Activated T-helper 9 cell treated with anti-CD3 and anti-CD28 coated beads, Interleukin-2, amount 50 U/mL, for 16 hours (primary cell): Measurements from ENCODE around the gene CD40.

ENCODE experiments used
- DNase-seq: peaks from one replicate; pipeline ENCODE4 v3.0.0-alpha.2; 2020; ENCODE audit warnings: low read depth

The CD40 gene

GRCh38 chr20:46122516-46123481 lies 4.7 kb downstream of the CD40 start:
- DNase-seq, result no peak

DNA sequence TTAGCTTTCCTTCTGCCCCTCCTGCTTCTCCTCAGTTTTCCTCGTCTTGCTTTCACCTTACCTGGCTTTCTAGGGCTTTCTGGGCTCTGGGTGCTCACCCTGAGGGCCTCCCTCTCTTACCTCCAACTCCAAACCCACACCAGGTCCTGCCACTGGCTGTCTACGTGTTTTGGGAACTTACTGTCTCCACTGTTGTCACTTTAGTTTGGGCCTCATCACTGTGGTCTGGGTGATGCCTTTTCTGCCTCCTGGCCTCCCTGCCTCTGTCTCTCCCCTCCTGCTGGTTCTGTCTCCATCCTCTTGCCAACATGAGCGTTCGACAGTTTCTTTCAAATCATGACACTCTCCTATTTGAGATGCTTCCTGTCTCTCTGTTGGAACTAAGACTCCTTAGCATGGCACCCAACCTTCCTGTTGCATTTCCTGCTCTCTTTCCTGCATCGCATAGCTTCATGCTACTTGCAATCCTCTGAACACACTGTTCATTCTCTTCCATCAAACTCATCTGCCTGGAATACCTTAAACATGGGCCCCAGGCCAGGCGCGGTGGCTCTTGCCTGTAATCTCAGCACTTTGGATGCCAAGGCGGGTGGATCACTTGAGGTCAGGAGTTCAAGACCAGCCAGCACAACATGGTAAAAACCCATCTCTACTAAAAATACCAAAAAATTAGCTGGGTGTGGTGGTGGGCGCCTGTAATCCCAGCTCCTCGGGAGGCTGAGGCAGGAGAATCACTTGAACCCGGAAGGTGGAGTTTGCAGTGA lies 5.5 kb downstream of the CD40 start:
- DNase-seq, result no peak

GRCh38 chr20:46126440-46127056 lies 8.4 kb downstream of the CD40 start:
- no peak for DNase-seq

DNA sequence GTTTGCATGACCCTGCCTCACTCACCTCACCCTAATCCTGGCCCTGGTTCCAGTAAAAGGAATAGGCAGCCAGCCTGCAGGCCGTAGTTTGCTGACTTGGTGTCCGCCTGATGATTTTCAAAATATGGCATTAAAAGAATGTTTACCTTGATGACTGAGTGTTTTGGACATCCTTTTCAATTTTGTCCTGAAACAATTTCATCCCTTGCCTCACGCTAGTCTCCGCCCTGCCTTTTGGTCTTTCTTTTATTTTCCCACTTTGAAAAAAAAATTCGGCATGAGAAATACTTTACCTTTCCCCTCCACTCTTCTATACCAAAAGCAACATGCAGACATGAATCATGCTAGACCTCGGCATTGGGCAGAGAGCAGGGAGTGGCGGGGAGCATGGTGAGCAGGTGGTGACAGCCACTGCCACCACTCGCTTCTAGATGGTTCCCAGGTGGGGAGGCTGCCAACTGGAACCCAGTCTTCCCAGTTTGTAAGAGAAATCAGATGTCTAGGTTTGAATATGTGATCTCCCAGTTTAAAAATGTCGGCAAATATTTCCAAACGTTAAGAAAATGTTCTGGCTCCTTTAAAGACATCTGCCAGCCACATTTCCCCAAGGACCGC lies 9.4 kb downstream of the CD40 start:
- no peak for DNase-seq

DNA sequence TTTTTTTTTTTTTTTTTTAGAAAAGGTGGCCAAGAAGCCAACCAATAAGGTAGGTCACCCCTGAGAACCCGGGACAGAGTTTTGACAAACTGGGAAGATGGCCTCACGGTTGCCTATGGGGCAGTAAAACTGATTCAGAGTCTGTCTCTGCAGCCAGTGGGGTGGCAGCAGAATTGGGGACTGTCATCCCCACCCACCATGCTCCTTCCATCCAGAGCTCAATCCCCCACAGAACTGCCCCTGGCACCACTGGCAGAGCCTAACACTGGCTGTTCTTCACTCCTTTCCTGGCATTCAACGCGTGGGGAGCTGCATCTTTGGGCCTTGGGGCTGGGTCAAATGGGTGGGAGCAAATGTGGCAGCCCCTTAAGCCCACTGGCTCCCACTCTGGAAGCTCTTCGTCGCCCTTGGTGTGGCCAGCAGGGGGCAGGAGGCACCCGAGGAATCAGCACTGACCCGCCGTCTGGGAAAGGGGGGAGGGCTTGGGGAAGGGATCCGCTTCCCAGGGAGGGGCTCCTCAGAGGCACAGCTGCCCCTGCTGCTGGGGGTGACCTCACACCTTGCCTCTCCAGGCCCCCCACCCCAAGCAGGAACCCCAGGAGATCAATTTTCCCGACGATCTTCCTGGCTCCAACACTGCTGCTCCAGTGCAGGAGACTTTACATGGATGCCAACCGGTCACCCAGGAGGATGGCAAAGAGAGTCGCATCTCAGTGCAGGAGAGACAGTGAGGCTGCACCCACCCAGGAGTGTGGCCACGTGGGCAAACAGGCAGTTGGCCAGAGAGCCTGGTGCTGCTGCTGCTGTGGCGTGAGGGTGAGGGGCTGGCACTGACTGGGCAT lies 10.4 kb downstream of the CD40 start:
- no peak for DNase-seq

- no peak for DNase-seq
Observed at GRCh38 chr20:46129955-46130481, 11.9 kb downstream of the CD40 start.

GRCh38 chr20:46130534-46130933 lies 12.4 kb downstream of the CD40 start:
- no peak for DNase-seq

DNA sequence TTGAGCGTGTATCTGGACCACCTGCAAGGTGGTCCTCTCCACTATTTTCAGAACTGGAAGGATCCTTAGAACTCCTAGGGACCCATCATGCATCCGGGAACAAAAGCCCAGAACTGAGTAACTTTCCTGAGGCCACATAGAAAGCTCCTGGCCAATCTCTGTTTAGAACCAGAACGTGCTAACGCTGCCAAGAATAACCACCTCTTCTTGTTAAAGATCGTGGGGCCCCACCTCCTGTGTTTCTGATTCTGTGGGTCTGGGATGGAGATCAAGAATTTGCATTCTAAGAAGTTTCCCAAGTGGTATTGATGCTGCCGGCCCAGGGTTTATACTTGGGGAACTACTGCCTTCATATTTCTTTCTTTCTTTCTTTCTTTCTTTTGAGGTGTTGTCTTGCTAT lies 13.3 kb downstream of the CD40 start:
- DNase-seq, result no peak

DNA sequence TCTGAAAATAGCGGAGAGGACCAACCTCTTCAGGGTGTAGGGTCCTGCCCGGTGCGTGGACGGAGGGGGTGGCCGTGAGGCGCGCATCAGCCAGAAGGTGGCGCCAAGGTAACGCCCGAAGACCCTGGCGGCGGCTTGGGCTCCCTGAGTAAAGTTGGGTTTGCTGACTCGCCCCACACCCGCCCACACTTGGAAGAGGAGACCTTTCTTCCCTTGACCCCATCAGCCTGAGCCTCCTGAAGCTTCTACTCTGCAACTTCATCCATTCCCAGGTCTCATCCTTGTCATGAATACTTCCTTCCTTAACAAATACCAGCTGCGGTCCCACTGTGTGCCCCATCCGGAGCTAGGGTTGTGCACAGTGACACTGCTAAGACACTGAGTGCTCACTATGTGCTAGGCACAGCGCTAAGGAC lies 14.6 kb downstream of the CD40 start:
- DNase-seq, result peak; percentile 35

DNA sequence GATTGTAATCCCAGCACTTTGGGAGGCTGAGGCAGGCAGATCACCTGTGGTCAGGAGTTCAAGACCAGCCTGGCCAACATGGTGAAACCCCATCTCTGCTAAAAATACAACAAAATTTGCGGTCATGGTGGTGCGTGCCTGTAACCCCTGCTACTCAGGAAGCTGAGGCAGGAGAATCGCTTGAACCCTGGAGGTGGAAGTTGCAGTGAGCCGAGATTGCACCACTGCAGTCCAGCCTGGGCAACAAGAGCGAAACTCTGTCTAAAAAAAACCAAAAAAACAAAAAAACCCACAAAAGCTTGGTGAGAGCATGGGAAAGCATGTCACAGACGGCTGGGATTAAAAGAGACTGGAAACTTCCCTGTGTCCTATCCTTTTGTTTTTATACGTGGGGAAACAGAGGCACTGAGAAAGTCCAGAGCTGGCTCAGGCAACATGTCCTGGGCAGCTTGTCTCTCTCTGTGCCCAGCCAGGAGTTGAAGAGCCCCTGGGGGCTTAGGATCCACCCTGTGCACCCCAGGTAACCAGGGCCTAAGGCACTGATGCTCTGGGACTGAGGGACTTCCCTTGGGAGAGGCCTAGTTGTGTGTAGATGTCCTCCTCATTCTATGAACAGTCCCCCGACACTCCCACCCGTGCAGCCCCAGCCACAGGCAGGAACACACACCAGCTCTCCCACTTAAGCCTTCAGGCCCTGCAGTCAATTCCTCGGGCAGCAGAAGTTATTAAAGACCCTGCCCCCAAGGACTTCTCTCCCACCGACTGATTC lies 16.0 kb downstream of the CD40 start:
- DNase-seq, result no peak

- no peak for DNase-seq
Observed at GRCh38 chr20:46134716-46135115, 16.6 kb downstream of the CD40 start.

DNA sequence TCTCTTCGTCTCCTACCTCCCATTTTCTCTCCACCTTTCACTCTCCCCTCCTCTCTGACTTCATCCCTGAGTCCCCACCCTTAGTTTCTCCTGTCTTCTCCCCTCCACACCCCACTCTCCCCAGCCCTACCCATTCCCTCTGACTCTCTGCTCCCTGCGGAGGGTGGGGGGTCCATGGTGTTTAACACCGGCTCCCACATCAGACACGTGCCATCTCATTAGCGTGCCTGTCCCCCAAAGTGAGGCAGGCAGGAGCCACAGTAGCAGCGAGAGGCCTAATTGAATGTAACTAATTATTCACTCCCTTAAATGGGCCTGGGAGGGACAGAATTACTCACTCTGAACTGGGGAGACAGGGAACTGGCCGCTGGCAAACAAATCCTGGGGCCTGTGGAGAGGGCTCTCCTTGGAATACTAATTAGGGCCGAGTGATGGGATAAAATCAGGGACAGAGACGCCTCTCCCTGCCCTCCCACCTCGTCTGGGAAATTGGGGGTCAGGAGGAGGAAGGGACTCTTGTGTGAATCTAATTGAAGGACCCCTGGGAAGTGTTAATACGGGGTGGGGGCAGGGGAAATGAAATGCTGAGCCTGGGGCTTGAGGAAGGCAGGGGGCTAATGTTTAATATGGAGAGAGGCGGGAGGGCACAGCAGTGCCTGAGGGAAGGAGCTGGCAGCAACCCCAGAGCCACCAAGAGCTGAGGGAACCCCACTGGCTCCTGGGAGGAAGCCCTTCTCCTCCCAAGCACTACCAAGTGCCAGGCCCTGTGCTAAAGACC lies 17.9 kb downstream of the CD40 start:
- no peak for DNase-seq

GRCh38 chr20:46137816-46138215 lies 19.7 kb downstream of the CD40 start:
- DNase-seq, result no peak

- no peak for DNase-seq
Observed at GRCh38 chr20:46139266-46139889, 21.3 kb downstream of the CD40 start.

DNA sequence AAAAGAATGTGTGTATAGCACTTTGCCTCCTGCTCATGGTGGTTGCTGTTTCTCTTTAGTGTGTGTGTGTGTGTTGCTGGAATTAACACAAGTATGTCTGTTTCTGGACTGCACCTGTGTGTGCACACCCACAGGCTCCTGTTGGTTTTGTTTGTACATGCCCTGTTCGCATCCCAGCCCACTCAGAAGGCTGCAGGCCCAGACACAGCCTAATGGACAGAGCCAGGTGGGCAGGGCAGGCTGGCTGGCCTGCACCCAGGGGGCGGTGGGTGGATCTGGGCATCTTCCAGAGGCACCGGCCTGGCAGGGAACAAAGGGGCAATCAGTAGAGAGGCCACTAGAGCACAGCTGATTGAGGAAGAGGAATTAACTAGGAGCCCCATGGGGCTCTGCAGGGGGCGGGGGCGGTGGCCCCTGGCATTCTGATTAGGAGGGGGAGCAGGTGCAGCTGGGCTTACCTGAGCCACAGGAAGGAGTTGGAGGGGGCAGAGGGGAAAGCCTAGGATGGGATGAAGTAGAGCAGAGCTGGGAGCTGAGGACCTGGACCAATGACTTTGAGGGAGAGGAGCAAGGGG lies 21.9 kb downstream of the CD40 start:
- no peak for DNase-seq

DNA sequence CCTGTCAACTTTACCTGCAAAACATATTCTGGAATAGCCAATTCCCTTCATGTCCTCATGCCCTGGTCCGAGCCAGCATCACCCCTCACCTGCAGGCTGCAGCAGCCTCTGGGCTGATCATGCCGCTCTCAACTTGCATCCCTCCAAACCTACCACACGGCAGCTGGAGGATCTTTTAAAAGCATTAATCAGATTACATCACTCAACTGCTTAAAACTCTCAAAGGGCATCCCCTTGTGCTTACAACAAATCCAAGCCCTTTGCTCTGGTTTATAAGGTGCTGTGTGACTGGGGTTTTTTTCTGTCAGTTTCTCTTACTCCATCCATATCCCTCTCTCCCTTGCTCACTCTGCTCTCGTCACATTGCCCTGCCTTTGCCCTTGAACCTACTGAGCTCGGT lies 24.0 kb downstream of the CD40 start:
- no peak for DNase-seq

- DNase-seq, result no peak
Observed at GRCh38 chr20:46144432-46145025, 26.4 kb downstream of the CD40 start.

GRCh38 chr20:46145713-46146112 lies 27.6 kb downstream of the CD40 start:
- no peak for DNase-seq
